ENCODE results near the gene KLF17. TPM values are rescaled to one million over a fixed set of nuclear protein-coding genes. Genes with fewer than 3 reads are reported as not detected.
"Not testable (repeated sequence)": the region's sequence is repeated elsewhere in the genome, so short reads cannot be mapped to it uniquely, and the experiment has no call there.

KLF17 gene
- total RNA-seq, 1 experiment from 2014 or later: not detected

- CTCF ChIA-PET: no interaction called here
These were observed 19.6 kb downstream of the KLF17 start for GRCh38 chr1:44138239-44138638.

GRCh38 chr1:44139565-44139964 lies 20.9 kb downstream of the KLF17 start:
- H3K27ac Mint-ChIP-seq (ENCODE audit: unreplicated experiment); H3K36me3 Mint-ChIP-seq (ENCODE audit: insufficient read depth, unreplicated experiment); H3K4me1 Mint-ChIP-seq (ENCODE audit: low read depth, unreplicated experiment); H3K9me3 Mint-ChIP-seq (ENCODE audit: low read depth, unreplicated experiment); CTCF ChIA-PET; H3K4me3 Mint-ChIP-seq (ENCODE audit: low read depth, unreplicated experiment); DNase-seq; BruUV-seq (replicated peaks); intact Hi-C loops (cut with micrococcal nuclease; ENCODE audit: unreplicated experiment): not testable (repeated sequence)
- peaks cover 36% of the 10 kb centered on the region for H3K27me3 Mint-ChIP-seq (ENCODE audit: unreplicated experiment)

More at GRCh38 chr1:44138239-44138638, 19.6 kb downstream of the KLF17 start:
- Mint-ChIP-seq H3K9me3 (ENCODE audit: low read depth, unreplicated experiment) (no peaks in the 10 kb centered on the region), H3K27me3 (ENCODE audit: unreplicated experiment) (peaks cover 50% of the 10 kb centered on the region), H3K4me3 (ENCODE audit: low read depth, unreplicated experiment) (no peak overlapping the region), H3K27ac (ENCODE audit: unreplicated experiment) (no peak overlapping the region), H3K36me3 (ENCODE audit: insufficient read depth, unreplicated experiment) (no peaks in the 10 kb centered on the region), H3K4me1 (ENCODE audit: low read depth, unreplicated experiment) (no peaks in the 10 kb centered on the region)
- intact Hi-C loops (cut with micrococcal nuclease; ENCODE audit: unreplicated experiment): no loop called here
- DNase-seq: no peak
- no TSS peak for BruUV-seq (replicated peaks)
- no peak for TF ChIP-seq CTCF (IDR thresholded peaks at IDR 0.05; ENCODE audit: unreplicated experiment)

- intact Hi-C loops (cut with micrococcal nuclease; ENCODE audit: unreplicated experiment): no loop called here
- Mint-ChIP-seq H3K27ac (ENCODE audit: unreplicated experiment) (no peak within 1 kb of the TSS), H3K4me1 (ENCODE audit: low read depth, unreplicated experiment) (no peaks in the 10 kb centered on the region), H3K9me3 (ENCODE audit: low read depth, unreplicated experiment) (peaks cover 9% of the 10 kb centered on the region), H3K4me3 (ENCODE audit: low read depth, unreplicated experiment) (no peak within 1 kb of the TSS), H3K36me3 (ENCODE audit: insufficient read depth, unreplicated experiment) (no peaks in the 10 kb centered on the region), H3K27me3 (ENCODE audit: unreplicated experiment) (peaks cover 30% of the 10 kb centered on the region)
- DNase-seq: no peak
- no TSS peak for BruUV-seq (replicated peaks)
- no peak for TF ChIP-seq CTCF (IDR thresholded peaks at IDR 0.05; ENCODE audit: unreplicated experiment)
- CTCF ChIA-PET: no interaction called here
These were observed 22.9 kb downstream of the KLF17 start, which contains the start of gene KLF18 for GRCh38 chr1:44141531-44141930. KLF18 (minus strand) TSS chr1:44141631; CDS start chr1:44141631, 0 bp downstream.

GRCh38 chr1:44144962-44145756 lies 26.5 kb downstream of the KLF17 start:
- no peaks in the 10 kb centered on the region for H3K4me1 Mint-ChIP-seq (ENCODE audit: low read depth, unreplicated experiment)
- no peak overlapping the region for H3K27ac Mint-ChIP-seq (ENCODE audit: unreplicated experiment)
- H3K9me3 Mint-ChIP-seq (ENCODE audit: low read depth, unreplicated experiment): peaks cover 11% of the 10 kb centered on the region
- no TSS peak for BruUV-seq (replicated peaks)
- TF ChIP-seq CTCF (IDR thresholded peaks at IDR 0.05; ENCODE audit: unreplicated experiment): no peak
- peaks cover 16% of the 10 kb centered on the region for H3K27me3 Mint-ChIP-seq (ENCODE audit: unreplicated experiment)
- CTCF ChIA-PET: no interaction called here
- H3K4me3 Mint-ChIP-seq (ENCODE audit: low read depth, unreplicated experiment): no peak overlapping the region
- intact Hi-C loops (cut with micrococcal nuclease; ENCODE audit: unreplicated experiment): no loop called here
- no peaks in the 10 kb centered on the region for H3K36me3 Mint-ChIP-seq (ENCODE audit: insufficient read depth, unreplicated experiment)
- DNase-seq: no peak

All from Calu3 (cell line).